Measurements from ENCODE around the gene NALCN.

DNA sequence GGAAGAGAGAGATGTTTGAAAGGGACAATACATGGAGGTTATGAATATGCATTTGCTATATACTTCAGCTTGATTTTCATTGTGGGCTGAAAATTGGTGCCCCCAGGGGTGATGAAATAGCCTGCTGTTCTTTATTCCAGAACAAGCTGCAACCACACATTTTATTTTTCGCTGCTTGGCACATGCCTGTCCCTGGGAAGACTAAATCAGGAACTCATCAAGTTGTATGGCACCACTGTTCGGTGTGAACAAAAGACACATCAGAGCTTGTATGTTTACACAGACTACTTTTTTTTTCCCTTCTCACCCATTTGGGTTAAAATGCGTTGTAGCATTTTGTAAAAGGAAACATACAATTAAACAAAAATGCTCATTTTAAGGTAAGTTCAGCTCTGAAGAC, 230.7 kb downstream of the NALCN start:
- TF ChIP-seq, protein P1, sequence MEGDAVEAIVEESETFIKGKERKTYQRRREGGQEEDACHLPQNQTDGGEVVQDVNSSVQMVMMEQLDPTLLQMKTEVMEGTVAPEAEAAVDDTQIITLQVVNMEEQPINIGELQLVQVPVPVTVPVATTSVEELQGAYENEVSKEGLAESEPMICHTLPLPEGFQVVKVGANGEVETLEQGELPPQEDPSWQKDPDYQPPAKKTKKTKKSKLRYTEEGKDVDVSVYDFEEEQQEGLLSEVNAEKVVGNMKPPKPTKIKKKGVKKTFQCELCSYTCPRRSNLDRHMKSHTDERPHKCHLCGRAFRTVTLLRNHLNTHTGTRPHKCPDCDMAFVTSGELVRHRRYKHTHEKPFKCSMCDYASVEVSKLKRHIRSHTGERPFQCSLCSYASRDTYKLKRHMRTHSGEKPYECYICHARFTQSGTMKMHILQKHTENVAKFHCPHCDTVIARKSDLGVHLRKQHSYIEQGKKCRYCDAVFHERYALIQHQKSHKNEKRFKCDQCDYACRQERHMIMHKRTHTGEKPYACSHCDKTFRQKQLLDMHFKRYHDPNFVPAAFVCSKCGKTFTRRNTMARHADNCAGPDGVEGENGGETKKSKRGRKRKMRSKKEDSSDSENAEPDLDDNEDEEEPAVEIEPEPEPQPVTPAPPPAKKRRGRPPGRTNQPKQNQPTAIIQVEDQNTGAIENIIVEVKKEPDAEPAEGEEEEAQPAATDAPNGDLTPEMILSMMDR (IDR thresholded peaks at IDR 0.05 in 4 of 5, conservative IDR thresholded peaks at IDR 0.05 in 1 of 5), result no peak
- no peak for TF ChIP-seq POLR2A (IDR thresholded peaks at IDR 0.05)

Measured in gastrocnemius medialis (tissue), 4 donors.